Stimulated activated CD4-positive, alpha-beta T cell treated with anti-CD3 and anti-CD28 coated beads, Interleukin-4, amount 100 ng/mL, for 4 hours (primary cell): Measurements from ENCODE around the gene AUH.

Experiments used
- DNase-seq, 2 experiments: peaks; one replicate each; pipeline ENCODE4 v3.0.0-alpha.2; 2020

AUH gene

DNA sequence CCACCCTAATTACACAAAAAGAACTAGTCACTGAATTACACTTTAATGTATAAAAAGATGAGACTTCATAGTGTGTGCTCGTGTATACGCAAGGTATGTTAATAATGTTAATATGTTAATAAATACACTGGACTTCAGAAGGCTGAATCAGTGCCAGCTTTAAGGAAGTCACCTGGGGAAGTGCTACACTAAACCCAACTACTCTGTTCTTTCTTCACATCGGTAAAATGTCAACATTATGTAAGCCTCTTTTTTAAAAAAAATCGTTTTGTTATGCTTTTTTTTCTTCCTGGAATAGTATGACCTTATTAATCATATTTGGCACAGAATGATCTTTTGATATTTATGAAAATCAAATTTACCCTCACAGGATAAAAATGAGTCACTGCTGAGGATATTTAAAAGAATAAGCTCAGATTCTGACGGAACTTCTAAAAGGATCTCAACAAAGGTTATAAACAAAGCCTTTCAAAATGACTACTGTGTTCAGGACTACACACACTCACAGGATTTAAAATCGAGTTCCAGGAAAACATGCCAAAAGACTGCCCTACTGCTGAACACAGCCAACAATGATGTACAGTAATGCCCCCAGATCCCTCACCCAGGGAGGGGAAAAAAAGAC is 75.9 kb downstream of the AUH start:
- no peak for DNase-seq

DNA sequence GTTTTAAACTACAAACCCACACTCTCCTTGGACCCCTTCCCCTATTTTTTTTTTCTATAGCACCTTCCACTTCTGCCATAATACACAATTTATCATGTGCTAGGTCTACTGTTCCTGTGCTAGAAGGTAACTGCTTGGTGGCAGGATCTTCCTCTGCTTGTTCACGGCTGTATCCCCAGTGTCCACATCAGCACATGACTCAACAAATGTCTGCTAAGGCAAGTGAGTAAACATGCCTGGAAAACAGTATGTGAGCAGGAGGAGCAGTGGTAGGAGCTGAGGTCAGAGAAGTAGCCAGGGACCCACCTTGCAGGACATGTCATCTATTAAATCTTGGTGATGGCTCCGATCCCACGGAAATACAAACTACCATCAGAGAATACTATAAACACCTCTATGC is 79.4 kb downstream of the AUH start:
- DNase-seq: no peak

DNA sequence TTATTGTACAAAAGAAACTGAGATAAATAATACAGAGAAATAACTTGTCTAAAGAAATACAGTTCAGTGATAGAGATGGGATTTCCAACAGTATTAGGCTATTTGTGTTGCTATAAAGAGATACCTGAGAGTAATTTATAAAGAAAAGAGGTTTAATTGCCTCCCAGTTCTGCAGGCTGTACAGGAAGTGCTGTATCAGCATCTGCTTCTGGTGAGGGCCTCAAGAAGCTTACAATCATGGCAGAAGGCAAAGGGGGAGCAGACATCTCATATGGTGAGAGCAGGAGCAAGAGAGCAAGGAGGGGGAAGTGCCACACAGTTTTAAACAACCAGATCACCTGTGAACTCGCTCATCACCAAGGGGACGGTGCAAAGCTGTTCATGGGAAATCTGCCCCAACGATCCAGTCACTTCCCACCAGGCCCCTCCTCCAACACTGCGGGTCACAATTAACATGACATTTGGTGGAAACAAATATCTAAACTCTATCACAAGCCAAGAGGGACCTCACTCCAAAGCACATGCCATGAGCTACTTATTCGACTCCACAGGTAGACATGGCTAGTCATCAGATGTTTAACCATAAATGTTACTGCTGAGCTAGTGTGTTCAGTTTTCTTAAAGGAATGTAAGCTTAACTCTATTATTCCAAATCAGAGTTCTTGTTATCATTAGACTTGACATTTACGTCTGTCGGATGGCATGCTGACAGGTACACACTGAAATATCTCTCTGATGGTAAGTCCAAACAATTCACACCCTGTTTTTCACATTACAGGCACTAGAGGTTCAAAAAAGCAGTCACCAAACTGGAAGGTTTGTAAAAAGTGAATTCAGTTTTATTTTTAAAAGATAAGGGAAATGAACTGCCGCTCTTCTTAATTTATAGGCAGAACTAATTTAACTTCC is 82.2 kb downstream of the AUH start:
- no peak for DNase-seq

DNA sequence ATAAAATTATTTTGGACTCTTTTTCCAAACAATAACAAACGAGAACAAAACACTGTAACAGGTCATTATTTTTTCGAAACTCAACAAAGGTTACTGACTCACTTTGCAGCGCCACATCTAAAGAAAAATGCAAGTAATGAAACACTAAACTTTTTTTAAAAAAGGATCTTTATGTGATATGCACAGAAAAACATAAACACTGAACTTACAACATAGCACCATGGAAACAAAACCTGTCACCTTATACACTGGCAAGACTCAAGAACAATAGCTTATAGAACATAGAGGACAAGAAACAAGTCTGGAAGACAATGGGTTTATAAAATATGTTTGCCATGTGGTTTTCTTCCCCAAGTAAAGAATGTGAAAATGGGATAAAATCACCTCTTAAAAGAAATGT is 85.2 kb downstream of the AUH start:
- no peak for DNase-seq

DNA sequence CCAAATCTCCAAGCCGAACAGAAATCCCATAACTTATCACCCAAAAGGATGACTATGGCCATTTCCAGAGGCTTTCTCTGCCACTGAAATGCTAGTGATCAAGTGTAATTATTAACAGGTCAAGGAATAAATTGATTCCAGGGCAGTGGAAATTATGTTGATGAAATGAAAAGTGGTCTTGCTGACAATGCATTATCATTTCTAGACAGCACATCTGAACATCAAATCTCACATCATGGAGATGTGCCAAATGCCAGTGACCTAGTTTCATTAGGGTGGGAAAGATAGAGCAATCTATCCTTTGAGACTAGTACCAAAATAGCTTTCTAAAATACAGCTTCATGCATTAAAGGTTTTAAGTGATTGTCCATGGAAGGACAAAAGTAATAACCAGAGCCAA is 86.1 kb downstream of the AUH start:
- no peak for DNase-seq

DNA sequence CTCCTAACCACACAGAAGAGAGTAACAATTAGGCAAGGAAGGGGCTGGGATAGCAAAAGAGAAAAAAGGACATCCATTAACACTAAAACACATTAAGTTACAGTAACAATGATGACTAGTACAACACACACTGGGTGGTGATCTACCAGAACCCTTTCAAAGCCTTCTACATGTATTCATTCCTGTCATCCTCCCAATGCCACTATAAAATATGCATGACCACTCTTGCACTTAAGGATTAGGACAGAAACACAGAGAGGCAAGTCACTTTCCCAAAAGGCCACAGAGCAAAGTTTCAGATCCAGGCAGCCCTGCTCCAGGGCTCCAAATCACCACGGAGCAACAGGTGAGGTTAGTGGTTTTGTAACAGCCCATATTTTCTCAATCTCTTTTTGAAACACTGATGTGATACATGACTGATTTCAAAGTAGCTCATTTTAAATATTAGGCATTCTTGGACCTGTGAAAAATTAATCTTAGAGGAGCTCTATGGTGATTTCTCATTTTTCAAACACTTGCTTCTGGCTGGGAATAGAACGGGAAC is 86.7 kb downstream of the AUH start:
- DNase-seq: no peak

DNA sequence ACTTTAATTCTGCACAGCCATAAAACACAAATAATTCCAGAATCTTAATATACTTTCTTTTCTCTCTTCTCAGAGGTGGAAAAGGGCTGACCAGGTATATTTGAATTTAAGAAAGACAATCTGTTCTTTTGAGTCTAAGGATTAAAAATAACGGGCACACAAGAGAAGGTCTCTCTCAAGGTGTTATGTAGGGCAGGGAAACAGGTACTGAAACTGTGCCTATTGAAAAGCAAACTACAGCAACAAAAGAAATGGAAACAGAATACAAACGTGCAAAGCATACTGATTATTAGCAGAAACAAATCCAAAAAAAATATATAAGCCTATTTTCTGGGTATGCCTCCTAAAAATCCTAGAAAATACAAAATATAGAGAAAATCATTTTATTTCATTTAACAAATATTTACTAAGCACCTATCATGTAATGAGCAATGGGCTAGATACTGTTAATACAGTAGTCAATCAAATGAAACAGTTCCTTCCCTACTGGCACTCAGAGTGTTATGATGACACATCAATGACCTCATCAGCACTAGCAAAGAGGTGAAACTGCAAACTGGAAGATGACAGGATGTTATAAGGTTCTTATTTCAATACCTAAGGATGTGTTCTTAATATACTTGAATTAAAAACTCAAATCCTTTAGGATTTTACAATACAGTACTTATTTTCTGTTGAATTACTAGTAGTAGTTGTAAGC is 87.7 kb downstream of the AUH start:
- DNase-seq: no peak

DNA sequence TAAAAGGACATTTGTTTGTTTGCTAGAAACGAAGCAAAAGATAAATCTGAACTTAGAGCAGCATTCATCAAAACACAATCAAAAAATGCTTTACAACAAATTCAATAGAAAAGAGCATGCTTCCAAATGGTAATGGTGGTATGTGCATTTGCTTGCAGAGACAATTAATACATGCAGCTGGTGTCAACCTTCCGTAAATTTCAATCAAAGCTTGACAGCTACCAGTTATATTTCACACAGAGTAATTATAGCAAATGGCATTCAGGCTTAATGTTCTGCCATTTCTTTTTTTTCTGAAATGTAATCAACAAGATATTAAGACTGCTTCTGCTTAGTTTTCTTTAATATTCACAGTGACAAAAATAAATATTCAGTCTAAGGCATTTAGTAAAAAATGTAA is 90.6 kb downstream of the AUH start:
- no peak for DNase-seq

DNA sequence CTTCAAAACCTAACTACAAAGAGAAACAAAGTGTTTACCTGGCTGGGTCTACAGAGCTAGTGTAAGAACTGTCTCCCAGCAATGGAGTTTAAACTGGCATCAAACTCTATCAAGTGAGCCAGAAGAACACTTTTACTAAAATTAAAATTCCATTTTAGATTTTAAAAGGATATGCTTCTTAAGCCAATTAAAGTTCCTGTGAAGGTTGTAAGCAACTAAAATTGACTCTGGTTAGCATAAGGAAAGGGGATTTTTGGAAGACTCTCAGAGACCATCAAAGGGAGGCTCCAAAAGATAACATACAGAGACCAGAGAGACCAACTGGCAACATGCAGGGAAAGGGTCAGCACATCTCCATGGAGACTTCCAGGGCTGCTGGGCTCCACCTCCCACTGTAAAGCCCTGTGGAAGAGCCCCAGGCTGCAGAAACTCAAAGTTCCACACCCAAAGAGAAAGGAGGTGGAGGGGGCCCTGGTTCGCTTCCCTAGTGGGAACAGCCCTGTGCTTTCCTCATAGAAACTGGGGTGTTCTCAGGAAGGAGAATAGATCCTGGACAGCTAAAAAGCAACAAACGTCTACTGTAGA is 91.7 kb downstream of the AUH start:
- no peak for DNase-seq

DNA sequence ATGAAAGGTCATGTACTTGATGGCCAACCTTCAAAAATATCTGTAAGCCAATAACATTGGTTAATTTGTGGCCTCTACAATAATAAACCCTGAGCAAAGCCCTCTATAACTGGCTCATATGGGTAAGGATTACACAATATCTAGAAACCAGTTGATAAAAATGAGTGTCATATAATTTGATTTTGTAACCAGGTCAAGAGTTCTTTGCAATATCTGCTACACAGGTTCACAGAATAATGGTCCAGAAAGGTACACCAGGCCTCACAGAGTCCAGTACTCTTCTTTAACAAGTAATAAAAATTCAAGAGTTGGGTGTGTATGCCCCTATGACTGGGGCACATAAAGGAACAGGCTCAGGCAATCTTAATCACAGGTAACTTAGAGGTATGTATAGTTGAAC is 95.3 kb downstream of the AUH start:
- DNase-seq: no peak

DNA sequence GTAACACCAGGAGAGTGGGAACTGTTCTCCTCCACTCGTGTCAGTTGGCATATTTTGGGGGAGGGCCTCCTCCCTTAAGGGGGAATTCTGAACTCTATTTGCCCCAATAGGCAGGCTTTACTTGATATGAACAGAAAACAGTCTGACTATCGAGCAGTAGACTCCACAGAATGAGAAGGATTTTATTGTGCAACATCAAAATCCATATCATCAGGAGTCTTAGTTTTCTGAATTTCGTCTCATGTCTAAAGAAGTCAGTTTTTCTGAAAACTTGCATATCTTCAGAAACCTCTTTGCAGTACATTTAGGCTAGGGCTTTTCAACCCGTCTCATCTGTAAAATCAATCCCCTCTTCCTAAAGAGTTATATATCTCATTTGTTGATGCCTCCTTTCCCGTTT is 96.2 kb downstream of the AUH start:
- no peak for DNase-seq

DNA sequence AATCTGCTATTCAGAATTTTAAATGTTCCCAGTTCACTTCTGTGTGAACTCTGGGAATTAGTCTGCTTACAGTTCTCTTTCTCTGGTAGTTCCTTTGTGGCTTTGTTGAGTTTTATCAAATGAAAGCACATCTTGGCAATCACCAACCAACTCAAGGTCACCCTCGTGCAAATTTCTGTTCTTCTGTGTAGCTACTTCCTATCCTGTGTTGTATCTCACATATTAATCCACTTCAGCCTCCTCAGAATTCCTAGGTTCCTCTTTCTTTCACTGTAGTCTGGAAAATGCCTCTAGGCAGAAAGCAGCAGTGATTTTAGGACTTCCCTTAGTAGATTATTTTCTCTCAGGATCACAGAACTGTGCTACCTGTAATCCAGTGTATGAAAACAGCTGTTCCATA is 100.3 kb downstream of the AUH start:
- DNase-seq: no peak

DNA sequence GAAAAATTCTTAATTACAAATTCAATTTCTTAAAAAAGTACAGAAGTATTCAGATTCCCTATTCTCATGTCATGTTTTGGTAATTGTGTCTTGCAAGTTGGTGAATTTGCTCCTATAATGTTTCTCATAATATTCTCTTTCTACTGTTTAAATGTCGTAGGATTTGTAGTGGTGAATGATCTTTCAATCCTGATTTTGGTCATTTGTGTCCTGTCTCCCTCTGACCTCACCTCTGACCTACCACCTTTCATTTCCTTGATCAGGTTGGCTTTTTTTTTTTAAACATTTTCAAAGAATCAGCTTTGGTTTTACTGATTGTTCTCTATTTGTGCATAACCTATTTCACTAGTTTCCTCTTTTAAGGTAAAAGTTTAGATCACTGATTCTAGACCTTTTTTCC is 102.6 kb downstream of the AUH start:
- DNase-seq: no peak

DNA sequence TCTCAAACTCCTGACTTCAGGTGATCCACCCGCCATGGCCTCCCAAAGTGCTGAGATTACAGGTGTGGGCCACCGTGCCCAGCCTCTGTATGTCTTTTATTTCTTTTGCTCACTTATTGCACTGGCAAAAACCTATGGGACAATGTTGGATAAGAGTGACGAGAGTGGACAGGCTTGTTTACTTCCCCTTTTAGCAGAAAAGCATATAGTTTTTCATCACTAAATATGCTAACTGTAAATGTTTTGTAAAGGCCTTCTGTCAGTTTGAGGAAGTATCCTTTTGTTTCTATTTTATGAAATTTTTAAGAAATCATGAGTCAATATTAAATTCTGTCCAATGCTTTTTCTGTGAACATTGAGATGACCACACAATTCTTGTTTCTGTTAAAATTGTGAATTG is 103.3 kb downstream of the AUH start:
- DNase-seq: no peak

DNA sequence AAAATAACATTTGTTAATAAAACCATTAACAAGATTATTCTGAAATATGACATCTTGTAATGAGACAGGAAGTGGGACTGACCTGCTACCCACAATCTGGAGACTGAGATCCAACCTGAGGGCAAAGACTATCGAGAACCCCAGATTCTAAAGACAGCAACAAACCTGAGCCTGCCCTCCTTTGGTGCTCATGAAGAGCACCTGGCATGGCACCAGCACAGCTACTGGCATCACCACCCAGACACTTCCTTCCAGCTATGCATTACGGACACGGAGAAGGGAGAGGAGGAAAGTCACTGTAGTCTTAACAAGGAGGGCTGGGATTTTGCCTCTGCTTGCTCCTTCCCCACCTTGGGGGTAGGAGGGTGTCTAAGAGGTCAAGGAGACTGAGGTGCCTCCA is 105.5 kb downstream of the AUH start:
- no peak for DNase-seq

DNA sequence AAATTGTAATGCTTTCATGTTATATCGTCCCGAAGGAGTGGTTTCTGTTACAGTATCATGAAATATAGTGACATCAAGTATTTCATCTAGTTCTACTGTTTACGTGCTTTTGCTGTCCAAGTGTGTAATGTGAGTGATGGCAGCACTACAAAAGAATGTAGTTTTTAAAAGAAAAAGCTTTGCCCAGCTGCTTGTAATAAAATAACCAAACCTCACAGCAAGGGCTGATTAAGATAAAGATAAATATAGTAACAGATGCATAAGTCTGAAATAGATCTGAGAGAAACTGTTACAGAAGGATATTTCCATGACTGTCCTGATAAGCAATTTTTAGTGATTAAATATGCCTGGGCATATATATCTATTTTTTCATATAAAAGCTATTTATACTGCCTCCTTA is 106.4 kb downstream of the AUH start:
- DNase-seq: no peak

DNA sequence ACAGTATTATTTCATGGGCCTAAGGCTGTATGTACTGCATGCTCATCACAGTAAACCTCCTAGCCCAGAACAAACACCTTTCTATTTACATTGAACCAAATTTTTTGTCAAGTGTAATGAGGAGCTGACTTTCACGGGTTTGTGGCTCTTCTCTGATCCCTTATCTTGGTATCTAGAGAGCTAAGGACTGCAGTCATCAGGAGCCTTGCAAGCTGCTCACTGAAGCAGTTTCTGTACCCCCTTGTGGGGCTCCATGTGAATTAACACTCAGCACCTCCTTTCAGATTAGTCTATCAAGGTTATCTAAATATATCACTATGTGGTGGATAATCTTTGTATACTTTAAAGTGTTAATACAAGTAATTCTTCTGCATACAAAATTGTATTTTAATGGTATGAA is 108.2 kb downstream of the AUH start:
- peak in 1 of 2 experiments; percentile 19 for DNase-seq

DNA sequence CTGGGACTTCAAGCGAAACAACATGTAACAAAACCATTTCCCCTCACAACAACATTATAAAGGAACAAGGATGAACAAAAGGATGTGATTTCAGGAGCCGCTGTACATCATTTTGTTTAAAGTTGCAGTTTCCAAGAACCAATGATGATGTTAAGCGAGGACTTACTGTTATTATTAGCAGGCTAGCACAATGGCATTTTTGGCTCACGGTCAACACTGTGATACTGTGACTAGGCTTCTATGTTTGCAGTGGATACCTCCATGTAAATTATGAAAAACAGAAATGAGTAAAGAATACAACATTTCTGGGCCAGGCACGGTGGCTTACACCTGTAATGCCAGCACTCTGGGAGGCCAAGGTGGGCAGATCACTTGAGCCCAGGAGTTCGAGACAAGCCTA is 113.0 kb downstream of the AUH start:
- DNase-seq: no peak

DNA sequence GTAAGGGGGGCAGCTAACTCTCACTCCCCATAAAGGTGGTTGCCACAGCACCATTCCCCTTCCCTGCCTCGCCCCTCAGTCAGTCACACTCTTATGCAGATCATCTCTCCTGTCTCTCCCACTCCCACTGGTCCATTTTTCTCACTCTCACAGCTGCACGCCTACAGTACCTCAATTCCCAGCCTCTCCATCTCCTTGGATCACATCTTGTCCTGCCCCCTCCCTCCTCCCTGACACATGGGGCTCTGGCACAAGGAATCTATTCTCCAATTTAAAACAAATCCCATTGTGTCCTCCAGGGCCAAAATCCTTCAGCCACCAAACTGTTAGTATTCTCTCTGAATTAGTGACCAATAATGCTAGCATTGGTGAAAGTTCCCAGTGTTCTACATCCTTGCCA is 114.4 kb downstream of the AUH start:
- no peak for DNase-seq

DNA sequence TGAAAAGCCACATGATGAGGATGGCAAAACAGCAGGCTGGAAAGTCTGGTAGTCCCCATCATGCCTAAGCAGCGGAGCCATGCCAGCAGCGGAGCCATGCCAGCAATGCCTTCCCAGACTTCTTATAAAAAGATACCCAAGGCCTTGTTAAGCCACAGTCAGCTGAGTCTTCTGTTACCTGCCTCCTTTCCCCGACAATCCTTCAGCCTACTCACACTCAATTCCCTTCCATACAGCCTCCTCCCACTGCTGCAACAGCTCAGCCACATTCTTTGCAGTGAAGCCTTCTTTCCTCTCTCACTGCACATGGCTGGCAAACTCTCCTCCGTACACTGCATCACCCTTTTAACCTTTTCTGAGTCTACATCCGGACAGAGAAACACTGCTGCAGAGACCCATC is 114.9 kb downstream of the AUH start:
- no peak for DNase-seq

DNA sequence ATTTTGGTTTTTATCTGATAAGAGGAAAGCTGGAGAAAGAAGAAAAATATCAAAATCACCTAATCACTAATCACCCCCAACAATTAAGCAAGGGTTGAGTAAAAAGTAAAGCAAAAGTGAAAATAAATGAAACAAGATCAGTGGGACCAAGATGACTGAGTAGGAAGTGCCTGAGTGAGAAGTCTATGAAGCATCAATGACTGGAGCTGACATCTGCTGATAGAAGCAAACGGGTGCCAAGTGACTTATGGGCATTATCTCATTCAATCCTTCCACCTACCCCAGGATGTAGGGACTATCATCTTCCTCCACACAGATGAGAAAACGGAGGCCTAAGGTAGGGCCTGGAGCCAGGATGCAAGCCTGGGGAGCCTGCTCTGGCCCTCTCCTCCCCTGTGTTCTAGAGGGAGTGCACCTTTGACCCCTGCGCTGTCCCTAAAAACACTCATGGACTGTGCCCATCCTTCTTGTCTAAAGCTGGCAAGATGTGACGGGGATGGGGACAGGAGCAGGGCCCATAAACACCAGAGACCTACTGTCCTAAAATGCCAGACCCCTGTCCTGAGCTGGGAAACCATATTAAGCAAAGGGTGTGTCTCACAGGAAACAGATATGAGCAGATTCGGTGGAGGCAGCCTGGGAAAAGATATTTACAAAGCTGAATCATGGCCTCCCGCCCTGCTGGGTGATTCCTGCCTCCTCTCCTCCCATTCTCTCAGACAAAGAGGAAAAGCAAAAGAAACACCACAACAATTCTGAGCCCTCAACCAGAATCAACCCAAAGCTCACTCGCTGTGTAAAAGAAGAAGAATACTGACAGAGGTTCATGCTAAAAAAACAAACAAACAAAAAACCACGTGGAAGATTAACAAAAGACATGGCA is 116.0 kb downstream of the AUH start:
- DNase-seq: no peak

DNA sequence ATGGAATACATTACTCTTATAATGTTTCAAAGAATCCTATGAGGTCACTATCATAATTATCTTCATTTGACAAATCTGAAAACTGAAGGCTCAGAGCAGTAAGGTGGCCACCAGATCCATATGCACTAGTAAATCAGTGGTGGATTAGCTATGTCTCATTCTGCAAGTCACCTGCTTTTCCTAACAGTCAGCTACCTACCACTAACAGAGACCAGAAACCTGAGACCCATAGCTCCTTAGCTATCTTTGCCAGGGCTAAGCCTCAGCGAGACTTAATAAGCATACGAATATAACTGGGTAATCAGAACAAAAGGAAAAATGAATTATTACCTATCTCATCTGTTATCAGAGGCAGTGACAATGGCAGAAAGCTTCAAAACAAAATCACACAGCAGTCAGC is 118.7 kb downstream of the AUH start:
- DNase-seq: no peak
